ENCODE results near the gene ZNF318.
"Not testable (repeated sequence)": the region's sequence is repeated elsewhere in the genome, so short reads cannot be mapped to it uniquely, and the experiment has no call there.

ZNF318 gene, protein sequence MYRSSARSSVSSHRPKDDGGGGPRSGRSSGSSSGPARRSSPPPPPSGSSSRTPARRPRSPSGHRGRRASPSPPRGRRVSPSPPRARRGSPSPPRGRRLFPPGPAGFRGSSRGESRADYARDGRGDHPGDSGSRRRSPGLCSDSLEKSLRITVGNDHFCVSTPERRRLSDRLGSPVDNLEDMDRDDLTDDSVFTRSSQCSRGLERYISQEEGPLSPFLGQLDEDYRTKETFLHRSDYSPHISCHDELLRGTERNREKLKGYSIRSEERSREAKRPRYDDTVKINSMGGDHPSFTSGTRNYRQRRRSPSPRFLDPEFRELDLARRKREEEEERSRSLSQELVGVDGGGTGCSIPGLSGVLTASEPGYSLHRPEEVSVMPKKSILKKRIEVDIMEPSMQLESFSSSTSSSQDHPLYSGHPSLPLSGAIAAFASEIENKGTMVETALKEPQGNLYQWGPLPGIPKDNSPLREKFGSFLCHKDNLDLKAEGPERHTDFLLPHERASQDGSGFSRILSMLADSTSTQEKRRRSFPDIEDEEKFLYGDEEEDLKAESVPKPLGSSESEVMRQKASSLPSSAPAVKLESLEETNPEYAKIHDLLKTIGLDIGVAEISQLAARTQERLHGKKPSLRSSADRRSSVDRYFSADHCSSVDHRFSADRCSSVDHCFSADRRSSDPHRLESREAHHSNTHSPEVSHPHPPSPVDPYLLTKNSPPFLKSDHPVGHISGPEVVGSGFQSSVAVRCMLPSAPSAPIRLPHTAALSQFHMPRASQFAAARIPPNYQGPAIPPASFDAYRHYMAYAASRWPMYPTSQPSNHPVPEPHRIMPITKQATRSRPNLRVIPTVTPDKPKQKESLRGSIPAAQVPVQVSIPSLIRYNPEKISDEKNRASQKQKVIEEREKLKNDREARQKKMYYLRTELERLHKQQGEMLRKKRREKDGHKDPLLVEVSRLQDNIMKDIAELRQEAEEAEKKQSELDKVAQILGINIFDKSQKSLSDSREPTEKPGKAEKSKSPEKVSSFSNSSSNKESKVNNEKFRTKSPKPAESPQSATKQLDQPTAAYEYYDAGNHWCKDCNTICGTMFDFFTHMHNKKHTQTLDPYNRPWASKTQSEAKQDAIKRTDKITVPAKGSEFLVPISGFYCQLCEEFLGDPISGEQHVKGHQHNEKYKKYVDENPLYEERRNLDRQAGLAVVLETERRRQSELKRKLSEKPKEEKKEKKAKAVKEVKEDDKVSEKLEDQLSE (N-terminal part only)

DNA sequence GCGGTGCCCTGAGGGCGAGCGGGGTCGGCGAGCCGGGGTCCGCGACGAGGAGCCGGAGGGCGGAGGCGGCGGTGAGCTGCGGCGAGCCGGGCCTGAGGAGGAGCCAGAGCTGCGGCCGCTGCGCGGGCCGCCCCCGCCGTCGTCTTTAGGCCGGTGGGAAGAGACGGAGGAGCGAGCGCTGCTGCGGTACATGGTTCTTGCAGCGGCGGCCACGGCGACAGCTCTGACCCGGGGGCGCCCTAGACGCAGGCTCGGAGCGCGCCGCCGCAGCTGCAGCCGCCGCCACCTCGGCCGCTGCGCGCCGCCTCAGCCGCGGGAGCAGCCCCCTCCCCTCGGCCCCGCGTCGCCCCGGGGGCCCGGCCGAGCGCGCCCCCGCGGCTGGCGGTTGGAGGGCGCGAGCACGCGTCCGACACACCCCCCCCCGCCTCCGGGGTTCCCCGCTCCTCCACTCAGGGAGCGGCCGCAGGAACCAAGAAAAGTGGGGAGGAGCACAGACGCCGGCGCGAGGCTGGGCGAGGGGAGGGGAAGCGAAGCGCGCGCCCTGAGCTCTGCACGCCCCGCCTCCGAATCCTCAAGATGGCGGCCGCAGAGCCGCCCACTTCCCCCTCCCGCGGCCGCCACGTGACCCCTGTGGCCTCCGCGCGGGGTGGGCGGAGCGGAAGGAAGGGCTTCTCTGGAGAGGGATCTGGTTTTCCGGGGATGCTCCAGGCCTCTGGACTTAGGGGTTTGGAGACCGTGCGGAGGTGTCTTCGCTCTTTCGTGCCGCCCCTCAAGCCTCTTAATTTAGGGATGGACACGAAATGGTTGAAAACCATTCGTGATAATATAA, at the start of gene ZNF318:
TSS of gene ZNF318 (minus strand) at position 474 of the 829 bp plus-strand sequence. CDS start at position 192, 282 bp downstream.
- DNase-seq (ENCODE audit: low spot score), result peak; percentile 92

DNA sequence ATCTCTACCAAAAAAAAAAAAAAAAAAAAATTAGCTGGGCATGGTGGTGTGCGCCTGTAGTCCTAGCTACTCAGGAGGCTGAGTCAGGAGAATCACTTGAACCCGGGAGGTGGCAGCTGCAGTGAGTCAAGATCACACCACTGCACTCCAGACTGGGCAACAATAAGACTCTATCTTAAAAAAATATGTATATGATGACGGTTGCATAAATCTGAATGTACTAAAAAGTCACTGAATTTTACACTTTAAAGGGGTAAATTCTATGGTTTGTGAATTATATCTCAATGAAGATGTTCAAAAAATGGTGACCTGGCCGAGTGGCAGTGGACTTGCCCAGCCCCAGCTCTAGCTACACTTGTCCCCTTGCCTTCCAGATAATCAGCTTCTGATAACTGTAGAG, 47.5 kb upstream of the ZNF318 start:
- no peak for DNase-seq (ENCODE audit: low spot score)

DNA sequence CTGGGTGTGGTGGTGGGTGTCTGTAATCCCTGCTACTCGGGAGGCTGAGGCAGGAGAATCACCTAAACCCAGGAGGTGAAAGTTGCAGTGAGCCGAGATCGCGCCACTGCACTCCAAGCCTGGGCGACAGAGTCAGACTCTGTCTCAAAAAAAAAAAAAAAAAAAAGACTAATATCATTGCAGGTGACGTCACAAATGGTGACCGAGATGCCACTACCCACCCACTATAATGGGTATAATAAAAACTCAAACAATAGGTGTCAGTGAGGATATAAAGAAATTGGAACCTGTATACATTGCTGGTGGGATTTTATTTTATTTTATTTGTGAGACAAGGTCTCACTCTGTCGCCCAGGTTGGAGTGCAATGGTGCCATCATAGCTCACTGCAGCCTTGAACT, 45.8 kb upstream of the ZNF318 start:
- not testable (repeated sequence) for DNase-seq (ENCODE audit: low spot score)

DNA sequence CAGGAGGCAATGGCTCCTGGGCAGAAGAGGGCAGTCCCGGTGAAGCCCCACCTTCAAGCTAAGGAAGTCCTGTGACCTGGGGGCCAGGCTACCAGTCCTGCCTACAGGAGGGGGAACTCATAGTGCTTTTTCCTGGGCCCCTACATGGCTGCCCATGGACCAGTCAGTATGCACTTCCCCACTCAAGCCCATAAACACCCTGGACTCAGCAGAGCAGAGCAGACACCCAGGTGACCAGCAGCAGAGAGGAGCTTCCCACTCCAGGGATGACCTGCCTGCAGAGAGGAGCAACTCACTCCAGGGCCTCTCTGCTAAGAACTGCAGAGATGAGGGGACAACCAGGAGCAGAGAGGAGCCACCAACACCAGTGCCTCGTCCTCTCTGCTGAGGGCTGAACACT, 43.6 kb upstream of the ZNF318 start:
- DNase-seq (ENCODE audit: low spot score), result no peak

DNA sequence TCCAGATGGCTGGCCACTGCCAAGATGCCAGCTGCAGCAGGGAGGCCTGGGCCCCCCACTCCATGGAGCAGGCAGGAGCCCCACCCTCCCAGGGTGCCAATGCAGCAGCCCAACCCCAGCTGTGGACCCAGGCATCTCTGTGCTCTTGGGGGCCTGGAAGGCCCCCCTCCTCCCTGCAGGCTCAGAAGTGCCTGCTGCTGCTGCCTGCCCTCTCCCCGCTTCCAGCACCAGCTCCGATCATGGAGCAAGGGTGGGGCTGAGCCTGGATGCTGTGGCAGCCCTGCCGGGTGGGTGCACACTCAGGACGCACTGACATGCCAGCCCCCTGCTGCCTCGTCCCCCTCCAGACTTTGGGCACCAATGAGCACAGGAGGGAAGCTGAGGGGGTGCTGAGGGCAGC, 43.1 kb upstream of the ZNF318 start:
- DNase-seq (ENCODE audit: low spot score), result no peak

DNA sequence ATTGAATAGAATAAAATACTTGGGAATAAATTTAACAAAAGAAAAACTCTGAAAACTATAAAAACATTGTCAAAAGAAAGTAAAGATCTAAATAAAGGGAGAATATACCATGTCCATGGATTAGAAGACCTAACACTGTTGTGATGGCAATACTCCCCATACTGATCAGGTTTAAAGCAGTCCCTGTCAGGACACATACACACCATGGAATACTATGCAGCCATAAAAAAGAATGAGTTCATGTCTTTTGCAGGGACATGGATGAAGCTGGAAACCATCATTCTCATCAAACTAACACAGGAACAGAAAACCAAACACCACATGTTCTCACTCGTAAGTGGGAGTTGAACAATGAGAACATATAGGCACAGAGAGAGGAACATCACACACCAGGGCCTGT, 41.3 kb upstream of the ZNF318 start:
- not testable (repeated sequence) for DNase-seq (ENCODE audit: low spot score)

DNA sequence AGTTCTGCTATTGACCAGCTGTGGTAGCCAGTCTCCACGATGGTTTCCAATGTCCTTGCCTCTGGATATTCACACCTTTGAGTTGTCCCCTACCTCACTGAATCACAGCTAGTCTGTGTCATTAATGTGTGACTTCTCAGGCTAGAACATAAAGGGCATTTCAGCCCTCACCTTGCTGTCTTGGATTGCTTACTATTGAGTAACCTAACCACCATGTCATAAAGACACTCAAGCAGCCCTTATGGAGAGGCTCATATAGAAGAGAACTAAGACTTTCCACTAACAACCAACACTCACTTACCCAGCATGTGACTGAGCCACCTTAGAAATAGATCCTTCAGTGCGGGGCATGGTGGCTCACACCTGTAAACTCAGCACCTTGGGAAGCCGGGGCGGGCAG, 38.8 kb upstream of the ZNF318 start:
- DNase-seq (ENCODE audit: low spot score), result no peak

DNA sequence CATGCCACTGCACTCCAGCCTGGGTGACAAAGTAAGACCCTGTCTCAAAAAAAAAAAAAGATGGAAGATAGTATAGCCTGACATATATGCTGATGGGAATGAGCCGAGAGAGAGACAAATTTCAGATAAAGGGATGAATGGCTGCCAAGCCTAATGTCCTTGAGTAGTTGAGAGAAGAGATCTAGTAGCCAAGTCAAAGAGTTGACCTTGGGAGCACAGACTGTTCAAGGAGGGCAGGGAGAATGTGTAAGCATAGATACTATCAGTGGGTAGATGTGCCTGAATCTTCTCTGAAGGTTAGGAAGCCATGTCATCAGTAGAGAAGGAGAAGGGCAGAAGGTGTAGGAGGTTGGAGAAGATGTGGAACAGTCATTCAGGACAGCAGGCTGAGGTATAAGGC, 37.8 kb upstream of the ZNF318 start:
- DNase-seq (ENCODE audit: low spot score), result no peak

DNA sequence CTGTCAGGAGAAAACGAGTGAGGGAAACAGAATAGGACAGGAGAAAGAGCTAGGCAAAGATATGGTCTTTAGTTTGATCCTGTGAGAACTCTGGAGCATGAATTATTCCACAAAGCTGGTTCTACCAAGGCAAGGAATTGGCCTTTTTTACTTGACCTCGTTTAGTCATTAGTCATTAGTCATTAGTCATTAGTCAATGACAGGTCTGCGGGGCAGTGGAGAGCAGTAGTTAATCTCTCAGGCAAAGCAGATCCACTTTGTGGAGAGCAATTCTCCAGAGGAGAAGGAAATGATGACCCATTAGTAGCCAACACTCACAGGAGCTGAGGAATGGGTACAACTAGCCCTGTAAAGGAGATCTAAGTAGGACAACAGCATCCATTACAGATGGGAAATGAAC, 35.9 kb upstream of the ZNF318 start:
- no peak for DNase-seq (ENCODE audit: low spot score)

DNA sequence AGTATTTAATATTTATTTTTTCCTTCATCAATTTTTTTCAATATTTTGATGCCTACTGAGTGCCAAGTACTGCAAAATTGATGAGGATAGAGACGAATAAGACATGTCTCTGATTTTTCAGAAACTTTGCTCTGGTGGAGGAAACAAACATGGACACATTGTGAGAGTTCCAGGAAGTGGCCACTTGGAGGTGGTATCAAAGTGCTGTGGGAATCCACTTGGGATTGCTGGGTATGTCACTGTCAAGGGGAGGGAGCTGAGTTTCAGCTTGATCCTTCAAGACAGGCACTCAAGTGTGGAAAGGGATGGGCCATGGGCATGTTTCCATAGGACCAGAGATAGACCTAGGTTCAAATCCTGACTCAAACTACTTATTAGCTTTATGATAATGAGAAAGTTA, 33.4 kb upstream of the ZNF318 start:
- no peak for DNase-seq (ENCODE audit: low spot score)

DNA sequence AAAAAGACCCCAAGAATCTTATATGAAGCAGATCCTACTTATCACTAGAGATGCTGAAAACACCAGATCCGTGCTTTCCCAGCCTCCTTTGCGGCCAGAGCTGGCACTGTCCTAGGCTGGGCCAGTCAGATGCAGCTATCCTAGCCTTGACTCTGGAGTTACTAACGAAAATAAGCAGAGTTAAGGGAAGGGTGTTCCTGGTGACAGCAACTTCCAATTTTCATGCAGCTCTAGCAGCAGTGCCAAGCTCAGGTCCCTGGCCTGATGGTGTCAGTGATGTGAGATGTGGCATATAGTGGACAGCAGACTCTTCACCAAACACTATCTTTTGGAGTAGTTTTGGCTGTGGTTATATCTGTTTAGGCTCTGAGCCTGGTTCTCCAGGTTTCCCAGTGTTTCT, 32.3 kb upstream of the ZNF318 start:
- DNase-seq (ENCODE audit: low spot score), result no peak

DNA sequence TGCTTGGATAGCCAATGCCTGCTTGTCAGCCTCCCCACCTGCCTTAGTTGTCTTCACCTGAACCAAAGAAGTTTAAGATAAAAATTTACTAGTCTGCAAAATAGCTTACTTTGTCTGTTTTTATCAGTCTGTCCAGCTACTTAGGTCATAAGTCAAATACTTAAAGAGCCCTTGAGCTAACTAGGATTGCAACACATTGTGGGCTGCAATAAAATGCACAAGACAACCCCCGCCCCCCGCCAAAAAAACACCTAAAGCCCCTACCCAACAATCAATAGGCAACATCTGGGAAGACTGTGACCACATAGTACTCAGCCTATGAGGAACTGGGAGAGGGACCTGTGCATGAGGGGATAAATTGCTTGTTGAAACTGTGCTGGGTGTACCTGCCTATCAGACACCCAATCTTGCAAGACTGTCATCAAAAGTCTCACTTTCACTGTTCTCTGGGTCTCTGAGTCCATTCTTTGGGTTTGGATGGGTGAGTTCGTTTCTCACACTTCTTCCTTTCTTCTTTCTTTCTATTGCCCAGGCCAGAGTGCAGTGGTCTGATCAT, 30.6 kb upstream of the ZNF318 start:
- no peak for DNase-seq (ENCODE audit: low spot score)

DNA sequence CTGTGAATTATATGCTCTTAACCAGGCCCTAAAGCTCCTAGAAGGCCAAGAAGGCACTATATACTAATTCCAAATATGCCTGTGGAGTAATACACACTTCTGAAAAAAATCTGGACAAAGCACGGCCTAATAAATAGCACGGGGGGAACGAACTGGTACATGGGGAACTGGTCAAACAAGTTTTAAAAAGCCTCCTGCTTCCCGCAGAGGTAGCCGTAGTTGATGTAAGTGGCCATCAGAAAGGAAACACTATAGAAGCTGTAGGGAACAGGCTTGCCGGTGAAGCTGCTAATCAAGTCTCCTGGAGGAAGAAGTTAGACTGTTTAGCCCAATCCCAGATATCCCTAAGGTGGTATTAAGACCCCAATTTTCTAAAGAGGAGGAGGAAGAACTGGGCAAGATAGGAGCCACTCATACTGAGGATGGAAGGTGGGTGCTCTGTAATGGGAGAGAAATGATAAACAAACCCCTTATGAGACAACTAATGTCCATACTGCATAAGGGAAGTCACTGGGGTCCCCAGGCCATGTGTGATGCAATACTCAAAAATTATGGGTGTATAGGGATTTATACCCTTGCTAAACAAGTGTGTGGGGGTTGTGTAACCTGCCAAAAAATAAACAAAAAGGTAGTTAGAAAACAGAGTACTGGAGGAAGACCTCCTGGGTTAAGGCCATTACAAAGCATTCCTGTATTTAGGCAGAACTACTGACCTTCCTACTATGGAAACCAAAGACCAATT, 27.1 kb upstream of the ZNF318 start:
- no peak for DNase-seq (ENCODE audit: low spot score)

DNA sequence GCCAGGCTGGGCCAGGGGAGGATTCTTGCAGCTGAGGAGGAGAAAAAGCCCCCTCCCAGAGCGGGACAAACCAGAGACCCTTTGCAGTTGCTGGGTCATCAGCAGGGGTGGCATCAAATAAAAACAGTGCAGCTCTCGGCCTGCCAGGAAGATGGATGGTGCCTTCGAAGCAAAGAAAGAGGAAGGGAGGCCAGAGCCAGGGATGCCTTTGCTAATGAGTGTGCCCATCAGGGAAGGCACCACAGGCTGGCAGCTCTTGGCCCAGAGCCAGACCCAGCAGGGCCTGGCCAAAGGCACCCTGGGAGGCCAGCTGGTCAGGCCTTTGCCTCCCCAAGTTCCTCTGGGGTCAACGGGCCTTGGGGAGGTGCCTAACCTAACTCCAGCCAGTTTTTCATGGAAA, 26.3 kb upstream of the ZNF318 start:
- no peak for DNase-seq (ENCODE audit: low spot score)

DNA sequence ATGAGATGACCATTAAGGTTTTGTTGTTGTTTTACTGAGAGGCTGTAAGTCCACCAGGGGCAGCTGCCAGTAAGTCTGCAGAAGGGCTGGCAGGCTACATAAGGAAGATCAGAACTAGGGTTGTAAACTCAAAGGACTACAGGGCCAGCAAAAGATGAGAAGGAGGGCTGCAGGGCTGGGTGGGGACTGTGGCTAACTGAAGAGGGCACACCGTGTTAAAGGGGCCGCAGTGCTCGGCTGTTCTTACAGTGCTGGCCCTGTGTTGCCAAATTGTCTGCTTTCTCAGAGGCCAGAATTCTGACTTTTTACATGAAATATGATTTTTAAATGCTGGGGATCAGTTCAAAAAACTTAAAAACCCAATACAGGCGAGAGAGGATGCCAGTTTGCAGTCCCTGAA, 25.5 kb upstream of the ZNF318 start:
- DNase-seq (ENCODE audit: low spot score), result no peak

DNA sequence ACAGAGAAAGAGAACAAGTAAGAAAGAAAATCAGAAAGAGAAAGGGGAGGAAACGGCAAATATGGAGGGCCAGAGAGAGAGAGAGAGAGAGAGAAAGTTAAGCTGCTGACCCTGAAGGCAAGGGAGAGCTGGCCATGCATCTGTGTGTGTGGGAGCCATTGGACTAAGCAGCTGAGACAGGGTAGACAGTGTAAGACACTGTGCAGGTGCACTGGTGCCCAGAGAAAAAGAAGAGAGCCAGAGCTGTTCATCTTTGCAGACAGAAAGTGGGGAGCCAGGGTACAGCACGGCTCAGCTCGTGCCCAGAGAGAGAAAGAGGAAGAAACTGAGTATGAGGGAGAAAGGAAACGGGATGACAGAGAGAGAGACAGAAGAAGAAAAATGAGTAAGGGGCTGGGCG, 24.2 kb upstream of the ZNF318 start:
- DNase-seq (ENCODE audit: low spot score), result no peak

DNA sequence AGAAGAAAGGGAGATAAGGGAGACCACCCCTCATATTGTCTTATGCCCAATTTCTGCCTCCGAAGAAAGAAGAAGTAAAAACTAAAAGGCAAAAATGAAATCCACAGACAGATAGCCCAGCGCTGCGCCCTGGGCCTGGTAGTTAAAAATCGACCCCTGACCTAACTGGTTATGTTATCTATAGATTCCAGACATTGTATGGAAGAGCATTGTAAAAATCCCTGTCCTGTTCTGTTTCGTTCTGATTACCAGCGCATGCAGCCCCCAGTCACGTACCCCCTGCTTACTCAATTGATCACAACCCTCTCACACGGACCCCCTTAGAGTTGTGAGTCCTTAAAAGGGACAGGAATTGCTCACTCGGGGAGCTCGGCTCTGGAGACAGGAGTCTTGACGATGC, 23.7 kb upstream of the ZNF318 start:
- DNase-seq (ENCODE audit: low spot score), result not testable (repeated sequence)

DNA sequence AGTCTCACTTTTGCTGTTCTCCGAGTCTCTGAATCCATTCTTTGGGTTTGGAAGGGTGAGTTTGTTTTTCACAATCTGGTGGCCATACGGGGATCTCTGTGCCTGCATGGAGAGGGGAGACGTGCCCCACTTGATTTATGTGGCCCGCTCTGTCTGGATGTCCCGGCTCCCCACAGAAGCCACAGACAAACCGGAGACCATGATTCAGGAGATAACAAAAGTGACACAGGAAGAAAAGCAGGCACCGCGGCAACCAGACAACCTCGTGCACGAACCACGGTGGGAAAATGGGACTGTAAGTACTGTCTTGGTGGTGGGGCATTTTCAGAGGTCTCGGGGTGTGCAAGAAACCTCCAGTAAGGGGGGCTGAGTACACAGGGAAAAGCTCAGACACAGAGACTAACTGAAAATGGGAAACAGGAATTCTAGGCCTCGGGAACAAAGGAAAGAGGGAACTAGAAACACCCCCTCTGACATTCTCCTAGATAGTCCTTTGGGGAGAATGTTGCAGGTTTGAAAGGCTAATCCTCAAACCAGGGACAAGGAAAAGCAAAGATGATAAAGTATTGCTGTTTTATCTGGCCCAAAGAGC, 22.1 kb upstream of the ZNF318 start:
- no peak for DNase-seq (ENCODE audit: low spot score)

DNA sequence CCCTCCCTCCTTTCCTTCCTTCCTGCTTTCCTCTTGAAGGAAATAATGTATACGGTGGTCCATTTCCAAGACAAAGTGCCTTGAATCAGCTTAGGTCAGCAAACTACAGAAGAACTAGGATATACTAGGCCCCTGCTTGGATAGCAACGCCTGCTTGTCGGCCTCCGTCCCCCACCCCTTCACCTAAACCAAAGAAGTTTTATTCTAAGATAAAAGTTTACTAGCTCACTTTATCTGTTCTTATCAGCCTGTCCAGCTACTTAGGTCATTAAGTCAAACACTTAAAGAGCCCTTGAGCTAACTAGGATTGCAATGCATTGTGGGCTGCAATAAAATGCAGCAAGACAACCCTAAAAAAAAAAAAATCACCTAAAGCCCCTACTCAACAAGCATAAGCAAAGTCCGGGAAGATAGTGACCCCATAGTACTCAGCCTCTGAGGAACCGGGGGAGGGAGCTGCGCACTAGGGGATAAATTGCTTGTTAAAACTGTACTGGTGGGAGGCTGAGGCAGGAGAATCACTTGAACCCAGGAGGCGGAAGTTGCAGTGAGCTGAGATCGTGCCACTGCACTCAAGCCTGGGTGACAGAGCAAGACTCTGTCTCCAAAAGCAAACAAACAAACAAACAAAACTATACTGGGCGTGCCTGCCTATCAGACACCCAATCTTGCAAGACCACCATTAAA, 21.4 kb upstream of the ZNF318 start:
- not testable (repeated sequence) for DNase-seq (ENCODE audit: low spot score)
